GF-D8 (cell line): ENCODE measurements around the gene PHRF1.

Source experiments
- DNase-seq: peaks from one replicate; lab custom pipeline; 2025; lab: John Stamatoyannopoulos, UW

Gene PHRF1

DNA sequence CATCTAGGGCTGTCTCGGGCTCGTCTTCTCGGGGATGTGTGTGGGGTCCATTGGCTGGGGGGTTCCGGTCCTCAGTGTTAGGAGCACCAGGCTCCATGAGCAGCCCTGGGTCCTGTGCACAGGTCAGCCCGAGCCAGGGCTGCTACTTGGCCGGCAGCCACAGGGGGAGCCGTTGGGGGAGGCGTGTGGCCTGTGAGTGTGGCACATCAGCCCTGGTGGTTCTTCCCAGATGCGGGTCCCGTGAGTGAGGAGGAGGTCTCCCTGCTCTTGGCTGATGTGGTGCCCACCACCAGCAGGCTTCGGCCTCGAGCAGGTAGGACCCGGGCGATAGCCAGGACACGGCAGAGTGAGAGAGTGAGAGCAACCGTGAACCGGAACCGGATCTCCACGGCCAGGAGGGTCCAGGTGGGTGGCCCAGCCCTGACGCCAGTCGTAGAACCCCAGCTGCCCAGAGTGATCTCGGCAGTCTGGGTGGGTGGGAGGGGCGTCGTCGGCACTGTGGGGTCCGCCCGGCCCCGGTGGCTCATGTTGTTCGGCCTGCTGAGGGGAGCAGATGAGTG lies 21.0 kb downstream of the PHRF1 start:
- DNase-seq, result no peak

DNA sequence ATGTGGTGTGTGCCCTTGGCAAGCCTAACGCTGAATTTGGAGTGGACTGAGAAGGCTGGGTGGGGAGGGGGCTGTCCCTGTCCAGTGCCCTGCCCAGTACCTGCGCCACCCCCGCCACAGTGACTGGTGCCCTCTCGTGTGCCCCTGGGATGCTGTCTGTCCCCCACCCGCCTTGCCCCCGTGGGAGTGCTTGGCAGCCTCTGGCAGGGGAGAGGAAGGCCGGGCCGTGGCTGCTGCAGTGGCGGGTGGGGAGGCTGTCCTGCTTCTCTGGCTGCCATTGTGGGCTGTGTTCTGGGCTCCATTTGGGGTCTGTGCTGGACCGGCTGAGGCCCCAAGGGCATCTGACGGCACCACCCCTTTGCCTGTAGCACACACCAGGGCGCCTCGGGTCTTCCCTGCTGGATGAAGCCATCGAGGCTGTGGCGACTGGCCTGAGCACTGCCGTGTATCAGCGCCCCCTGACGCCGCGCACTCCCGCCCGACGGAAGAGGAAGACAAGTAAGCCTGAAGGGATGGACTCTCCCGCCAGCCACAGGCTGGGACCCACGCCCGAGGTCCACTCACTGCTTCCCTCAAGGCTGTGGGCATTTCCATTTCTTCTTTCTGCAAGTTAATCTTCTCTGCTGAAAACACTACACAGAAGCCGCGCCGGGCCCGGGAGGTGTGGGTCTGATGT lies 21.9 kb downstream of the PHRF1 start:
- no peak for DNase-seq

DNA sequence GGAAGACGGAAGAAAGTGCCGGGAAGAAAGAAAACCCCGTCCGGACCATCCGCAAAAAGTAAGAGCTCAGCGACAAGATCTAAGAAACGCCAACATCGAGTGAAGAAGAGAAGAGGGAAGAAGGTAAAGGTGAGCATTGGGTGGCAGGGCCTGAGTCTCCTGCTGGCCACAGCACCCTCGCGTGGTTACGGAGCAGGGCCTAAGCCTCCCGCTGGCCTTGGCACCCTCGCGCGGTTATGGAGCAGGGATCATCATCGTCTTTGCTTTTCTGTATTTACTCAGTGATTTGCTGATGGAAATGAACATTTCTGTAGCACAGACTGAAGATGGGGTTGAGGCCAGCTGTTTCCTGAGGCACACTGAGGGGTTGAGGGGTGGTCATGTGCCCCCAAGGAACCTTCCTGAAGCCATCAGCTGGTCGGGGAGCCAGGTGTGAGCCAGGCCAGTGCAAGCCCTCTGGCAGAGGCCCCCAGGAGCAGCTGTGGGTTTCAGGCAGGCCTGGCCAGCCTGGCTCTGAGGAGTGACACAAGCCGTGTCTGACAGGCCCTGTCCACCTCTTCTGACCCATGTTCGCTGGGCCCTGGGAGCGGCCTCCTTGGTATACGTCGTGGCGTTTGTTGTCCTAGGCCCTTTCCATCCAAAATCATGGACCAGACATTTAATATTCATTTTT lies 25.4 kb downstream of the PHRF1 start:
- DNase-seq, result no peak

DNA sequence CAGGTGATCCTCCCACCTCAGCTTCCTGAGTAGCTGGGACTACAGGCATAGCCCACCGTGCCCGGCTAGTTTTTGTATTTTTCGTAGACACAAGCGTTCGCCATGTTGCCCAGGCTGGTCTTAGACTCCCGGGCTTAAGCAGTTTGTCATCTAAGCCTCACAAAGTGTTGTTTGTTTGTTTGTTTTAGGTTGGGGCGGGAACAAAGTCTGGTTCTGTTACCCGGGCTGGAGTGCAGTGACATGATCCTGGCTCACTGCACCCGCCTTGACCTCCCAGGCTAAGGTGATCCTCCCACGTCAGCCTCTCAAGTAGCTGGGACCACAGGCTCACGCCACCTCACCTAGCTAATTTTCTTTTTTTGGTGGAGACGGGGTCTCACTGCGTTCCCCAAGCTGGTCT lies 26.9 kb downstream of the PHRF1 start:
- no peak for DNase-seq

DNA sequence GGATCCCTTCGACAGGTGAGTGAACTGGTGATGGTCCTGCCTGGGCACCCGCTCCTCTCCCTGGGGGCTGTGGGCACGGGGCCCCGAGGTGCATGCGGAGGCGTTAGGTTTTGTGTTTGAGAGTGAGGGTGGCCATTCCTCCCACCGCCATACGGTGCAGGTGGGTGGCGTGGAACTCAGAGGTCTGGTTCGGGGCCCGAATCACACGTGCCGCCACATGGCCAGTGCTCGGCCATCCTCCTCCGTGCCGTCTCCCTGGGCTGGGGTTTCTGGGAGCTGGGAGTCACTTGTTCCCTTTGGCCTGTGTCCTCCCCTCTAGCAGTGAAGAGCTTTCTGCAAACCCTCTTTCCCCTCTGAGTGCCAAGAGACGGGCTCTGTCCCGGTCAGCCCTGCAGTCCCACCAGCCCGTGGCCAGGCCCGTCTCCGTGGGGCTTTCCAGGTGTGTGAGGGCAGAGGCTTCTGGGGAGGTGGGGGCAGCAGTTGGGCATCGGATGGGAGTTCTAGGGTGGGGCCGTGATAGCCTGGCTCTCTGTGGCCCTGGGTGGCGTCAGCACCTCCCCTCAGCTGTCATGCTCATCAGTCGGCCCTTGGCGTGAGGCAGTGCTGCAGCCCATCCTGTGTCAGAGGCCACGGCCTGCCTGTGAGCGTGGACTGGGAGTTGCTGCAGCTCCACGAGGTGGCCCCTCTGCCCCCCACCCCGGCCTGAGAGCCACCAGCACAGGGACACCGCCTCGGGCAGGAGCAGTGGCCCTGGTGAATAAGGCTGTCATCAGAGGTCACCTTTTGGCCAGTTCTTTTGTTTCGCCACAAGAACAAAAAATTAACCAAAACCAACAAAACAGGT lies 29.2 kb downstream of the PHRF1 start:
- DNase-seq, result no peak

DNA sequence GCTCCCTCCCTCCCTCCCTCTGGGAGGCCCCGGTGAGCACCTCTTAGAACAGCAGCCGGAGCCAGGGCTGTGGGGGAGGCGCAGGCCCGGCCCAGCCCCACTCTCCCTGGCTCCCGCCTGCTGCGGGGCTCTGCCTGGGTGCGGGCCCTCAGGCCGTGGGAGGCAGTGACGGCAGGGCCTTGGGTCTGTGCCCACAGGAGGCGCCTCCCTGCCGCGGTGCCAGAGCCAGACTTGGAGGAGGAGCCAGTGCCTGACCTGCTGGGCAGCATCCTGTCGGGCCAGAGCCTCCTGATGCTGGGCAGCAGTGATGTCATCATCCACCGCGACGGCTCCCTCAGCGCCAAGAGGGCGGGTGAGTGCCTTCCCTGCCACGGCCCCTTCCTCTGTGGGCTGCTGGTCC lies 30.0 kb downstream of the PHRF1 start:
- no peak for DNase-seq

DNA sequence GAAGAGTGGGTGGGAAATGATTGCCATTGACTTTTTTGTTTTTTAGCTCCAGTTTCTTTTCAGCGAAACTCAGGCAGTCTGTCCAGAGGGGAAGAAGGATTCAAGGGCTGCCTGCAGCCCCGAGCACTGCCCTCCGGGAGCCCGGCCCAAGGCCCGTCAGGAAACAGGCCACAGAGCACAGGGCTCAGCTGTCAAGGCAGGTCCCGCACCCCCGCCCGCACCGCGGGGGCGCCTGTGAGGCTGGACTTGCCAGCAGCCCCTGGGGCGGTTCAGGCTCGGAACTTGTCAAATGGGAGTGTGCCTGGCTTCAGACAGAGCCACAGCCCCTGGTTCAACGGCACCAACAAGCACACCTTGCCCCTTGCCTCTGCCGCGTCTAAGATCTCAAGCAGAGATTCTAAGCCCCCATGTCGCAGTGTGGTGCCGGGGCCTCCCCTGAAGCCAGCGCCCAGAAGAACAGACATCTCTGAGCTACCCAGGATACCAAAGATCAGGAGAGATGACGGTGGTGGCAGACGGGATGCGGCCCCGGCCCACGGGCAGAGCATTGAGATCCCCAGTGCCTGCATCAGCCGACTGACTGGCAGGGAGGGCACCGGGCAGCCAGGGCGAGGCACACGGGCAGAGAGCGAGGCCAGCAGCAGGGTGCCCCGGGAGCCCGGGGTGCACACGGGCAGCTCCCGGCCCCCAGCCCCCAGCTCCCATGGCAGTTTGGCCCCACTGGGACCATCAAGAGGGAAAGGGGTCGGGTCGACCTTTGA lies 30.9 kb downstream of the PHRF1 start:
- DNase-seq, result no peak

DNA sequence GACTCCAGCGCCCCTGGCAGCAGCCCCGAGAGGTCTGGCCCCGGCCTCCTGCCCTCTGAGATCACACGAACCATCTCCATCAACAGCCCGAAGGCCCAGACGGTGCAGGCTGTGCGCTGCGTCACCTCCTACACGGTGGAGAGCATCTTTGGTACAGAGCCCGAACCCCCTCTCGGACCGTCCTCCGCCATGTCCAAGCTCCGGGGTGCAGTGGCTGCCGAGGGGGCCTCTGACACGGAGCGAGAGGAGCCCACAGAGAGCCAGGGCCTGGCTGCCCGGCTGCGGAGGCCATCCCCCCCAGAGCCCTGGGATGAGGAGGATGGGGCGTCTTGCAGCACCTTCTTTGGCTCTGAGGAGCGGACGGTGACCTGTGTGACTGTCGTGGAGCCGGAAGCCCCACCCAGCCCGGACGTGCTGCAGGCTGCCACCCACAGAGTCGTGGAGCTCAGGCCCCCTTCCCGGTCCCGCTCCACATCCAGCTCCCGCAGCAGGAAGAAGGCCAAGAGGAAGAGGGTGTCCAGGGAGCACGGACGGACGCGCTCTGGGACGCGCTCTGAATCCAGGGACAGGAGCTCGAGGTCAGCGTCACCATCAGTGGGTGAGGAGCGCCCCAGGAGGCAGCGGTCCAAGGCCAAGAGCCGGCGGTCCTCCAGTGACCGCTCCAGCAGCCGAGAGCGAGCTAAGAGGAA lies 31.8 kb downstream of the PHRF1 start:
- no peak for DNase-seq

DNA sequence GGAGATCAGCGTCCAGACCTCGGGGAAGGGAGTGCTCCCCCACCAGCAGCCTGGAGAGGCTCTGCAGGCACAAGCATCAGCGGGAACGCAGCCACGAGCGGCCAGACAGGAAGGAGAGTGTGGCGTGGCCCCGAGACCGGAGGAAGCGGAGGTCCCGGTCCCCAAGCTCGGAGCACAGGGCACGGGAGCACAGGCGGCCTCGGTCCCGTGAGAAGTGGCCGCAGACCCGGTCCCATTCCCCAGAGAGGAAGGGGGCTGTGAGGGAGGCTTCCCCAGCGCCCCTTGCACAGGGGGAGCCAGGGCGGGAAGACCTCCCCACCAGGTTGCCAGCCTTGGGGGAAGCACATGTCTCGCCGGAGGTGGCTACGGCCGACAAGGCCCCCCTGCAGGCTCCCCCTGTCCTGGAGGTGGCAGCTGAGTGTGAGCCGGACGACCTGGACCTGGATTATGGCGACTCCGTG lies 32.6 kb downstream of the PHRF1 start:
- DNase-seq, result no peak

DNA sequence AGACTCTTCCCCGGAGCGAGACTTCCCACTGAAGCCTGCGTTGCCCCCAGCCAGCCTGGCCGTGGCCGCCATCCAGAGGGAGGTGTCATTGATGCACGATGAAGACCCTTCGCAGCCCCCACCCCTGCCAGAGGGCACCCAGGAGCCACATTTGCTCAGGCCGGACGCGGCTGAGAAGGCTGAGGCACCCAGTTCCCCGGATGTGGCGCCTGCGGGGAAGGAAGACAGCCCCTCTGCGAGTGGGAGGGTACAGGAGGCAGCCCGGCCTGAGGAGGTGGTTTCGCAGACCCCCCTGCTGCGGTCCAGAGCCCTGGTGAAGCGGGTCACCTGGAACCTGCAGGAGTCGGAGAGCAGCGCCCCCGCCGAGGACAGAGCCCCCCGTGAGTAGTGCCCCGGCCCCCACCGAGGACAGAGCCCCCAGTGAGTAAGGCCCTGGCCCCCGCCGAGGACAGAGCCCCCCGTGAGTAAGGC lies 33.1 kb downstream of the PHRF1 start:
- no peak for DNase-seq

DNA sequence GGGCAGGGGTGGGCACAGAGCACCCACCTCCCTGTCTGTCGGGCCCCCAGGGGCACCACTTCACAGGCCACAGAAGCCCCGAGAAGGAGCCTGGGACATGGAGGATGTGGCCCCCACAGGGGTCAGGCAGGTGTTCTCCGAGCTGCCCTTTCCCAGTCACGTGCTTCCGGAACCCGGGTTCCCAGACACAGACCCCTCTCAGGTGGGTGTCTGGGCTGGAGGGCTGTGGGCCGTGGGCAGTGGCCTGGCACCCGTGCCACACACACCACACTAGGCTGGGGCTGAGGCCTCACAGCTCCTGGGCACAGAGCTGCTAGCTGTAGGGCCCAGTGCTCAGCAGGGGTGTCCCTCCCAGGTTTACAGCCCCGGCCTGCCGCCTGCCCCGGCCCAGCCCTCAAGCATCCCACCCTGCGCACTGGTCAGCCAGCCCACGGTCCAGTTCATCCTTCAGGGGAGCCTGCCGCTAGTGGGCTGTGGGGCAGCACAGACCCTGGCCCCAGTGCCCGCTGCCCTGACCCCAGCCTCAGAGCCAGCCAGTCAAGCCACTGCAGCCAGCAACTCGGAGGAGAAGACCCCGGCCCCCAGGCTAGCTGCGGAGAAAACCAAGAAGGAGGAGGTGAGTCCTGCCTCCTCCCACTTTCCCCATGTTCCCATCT lies 34.0 kb downstream of the PHRF1 start:
- no peak for DNase-seq

DNA sequence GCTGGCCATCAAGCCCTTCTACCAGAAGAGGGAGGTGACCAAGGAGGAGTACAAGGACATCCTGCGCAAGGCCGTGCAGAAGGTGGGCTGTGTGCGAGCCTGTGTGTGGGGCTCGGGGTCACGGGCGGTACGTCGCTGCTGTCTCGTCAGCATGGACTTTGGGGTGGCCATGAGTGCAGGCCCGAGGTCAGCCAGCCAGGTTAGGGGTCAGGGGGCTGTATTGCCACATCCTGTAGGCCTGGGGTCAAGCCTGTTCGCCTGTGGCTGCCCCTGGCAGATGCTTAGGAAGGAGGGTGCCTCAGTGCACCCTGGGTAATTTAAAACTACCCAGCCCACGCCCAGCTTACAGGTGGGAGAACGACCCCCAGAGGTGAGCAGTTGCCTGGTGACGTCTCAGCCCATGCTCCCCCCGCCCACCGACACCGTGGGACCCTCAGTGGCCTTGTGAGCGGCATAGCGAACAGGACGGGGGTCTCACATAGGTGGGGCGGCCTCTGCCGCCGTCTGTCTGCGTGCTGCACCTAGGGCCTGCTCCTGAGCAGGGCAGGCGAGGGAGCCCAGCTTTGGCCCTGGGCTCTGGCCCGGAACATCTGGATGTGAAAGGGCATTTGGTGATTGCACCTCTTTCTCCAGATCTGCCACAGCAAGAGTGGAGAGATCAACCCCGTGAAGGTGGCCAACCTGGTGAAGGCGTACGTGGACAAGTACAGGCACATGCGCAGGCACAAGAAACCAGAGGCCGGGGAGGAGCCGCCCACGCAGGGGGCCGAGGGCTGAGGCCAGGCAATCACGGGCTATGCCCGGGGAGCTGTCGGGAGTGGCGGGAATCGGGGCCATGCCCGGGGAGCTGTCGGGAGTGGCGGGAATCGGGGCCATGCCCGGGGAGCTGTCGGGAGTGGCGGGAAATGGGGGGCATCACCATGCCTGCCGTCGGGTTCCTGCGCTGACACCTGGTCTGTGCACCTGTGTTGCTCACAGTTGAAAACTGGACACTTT lies 35.0 kb downstream of the PHRF1 start:
- no peak for DNase-seq

DNA sequence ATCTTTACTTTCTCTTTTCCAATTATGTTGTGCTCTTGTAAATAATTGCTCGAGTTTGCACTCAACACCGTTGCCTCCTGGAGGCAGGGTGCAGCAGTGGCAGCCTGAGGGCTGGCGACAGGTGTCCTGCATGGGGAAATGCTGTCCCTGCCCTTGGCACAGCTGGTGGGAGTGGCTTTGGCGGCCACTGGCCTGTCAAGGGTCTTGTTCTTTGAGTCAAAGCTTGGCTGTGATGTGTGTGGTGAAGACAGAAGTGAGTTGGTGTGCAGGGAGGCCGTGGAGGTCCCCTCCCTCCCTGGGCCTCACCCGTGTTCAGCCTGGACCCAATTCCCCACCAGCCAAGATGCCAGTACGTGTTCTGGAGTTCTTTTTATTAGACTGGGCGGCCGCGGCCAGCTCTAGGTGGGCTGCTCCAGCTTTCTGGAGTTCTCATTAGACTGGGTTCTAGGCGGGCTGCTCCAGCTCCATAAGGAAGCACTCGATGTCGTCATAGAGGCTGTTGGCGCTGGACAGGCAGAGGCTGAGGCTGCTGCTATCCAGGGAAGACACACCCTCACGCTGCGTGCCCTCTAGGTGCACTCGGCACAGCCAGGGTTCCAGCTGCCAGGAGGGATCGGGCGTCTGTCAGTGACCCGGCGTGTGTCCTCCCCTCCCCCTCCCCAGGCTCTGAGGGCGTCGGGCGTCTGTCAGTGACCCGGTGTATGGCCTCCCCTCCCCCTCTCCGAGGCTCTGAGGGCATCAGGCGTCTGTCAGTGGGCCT lies 36.1 kb downstream of the PHRF1 start:
- DNase-seq, result no peak

DNA sequence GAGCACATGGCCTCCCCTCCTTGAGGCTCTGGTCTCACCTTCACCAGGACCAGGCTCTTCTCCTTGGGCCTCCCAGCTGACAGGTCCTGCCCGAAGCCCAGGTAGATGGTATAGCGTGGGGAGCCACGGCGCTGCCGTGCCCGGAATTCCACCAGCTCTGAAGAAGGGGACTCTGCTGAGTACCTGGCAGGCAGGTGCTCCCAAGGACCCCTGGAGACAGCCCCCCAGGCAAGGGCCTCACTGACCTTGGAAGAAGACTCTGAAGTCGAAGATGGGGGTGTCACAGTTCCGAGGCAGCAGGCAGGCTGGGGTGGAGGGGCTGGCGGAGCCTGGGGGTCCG lies 36.7 kb downstream of the PHRF1 start:
- no peak for DNase-seq

DNA sequence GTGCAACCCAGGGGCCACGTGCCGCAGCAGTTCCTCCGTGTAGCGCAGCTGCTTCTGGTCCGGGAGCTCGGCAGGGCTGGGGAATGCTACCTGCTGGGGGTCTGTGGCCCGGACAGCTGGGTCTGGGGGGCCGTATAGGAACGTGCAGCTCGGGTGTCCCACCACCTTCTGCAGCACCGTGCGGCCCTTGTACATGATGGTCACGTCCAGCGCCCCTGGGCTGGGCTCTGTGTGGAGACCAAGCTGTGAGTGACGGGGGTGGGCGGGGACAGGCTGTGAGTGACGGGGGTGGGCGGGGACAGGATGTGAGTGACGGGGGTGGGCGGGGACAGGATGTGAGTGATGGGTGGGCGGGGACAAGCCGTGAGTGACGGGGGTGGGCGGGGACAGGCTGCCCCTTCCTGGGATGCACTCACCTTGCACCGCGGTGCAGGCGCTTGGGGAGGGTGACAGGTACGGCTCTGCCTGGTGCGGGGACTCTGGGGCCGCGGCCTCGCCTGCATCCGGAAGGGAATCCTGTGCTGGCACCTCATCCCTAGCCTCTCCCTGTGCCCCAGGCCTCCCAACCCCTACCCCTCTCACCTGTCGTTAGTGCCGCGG lies 37.2 kb downstream of the PHRF1 start:
- DNase-seq, result no peak

DNA sequence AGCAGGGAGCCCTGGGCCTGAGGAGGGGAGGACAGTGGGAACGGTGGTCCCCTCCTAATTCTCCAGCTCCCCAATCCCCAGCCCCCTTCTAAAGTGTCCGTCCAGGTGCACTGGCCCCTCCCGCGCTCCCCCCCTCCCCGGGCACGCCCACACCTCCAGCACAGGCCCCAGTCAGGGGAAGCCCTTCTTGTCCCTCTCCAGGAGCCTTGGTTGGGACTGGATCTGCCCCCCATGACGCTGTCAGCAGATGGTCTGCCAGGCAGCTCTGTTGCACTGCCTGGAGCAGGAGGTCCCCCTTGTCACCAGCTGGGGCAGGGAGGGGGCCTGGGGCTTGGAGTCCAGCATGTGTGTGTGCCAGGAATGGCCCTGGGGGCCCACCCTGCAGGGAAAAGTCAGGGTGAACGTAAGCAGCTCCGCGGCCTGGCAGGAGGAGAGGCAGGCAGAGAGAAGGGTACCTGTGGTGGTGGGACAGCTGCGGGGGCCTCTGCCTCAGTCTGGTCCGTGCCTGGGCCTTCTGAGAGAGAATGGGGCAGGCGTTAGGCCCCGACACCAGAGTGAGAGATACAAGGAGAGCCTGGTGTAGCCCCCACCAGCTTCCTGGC lies 37.9 kb downstream of the PHRF1 start:
- no peak for DNase-seq

DNA sequence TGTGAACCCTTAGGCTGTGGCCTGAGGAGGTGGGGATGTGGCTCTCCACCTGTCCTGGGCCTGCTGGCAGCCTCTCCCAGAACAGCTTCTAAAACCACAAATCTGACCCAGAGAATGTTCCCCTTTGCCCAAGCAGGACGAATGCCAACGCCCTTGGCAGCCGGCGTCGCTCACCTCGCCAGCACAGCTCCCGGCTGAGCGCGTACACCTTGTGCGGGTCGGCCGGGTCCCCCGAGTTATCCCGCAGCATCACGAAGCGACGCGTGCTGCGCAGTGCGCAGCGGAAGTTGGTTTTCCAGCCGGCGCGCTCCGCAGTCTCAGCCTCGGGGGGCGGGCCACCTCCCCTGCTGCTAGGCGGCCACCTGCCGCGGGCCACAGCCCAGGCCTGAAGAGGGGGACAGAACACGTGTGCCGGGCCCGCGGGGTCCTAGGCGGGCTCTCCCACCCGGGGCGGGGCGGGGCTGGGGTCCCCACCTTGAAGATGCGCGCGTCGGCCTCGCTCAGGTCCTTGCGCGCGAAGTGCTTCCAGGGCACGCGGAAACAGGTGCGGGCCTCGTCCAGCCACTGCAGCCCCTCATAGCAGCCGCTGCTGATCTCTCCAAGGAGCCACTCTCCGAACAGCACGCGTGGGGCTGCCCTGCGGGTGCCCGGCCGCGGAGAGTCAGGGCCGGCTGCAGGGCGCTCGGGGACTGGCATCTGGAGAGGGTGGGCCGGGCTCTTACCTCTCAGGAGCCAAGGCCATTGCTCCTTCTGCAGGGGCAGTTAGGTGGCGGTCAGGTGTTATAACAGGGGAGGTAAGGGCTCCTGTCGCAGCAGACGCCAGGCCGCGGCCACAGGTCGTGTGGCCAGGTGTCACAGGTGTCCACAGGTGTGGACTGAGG lies 38.6 kb downstream of the PHRF1 start:
- no peak for DNase-seq
